Activated B cell treated with CpG ODN at 0.5 μM for 24 hours (primary cell): Measurements from ENCODE around the gene TCTN2. TPM values are rescaled to one million over a fixed set of nuclear protein-coding genes. Genes with fewer than 3 reads are reported as not detected.

Experiments
- ATAC-seq: fragments of 200-7000 bp; cut with Tn5 transposase; one replicate; pipeline ENCODE4 v1.10.0; 2021; ENCODE audit warnings: low read depth, mild to moderate bottlenecking, moderate library complexity
- CTCF ChIA-PET: fragments of 350-600 bp; sonication (Branson Sonifier 250); formaldehyde crosslinking; loops from one replicate; lab custom pipeline; 2021; ENCODE audit warnings: antibody characterized with exemption; lab: Charles Lee
- POLR2A ChIA-PET: fragments of 350-600 bp; sonication (Branson Sonifier 250); formaldehyde crosslinking; loops from one replicate; lab custom pipeline; 2021; ENCODE audit warnings: antibody characterized with exemption; lab: Charles Lee
- DNase-seq: peaks from one replicate; pipeline ENCODE4 v3.0.0; 2022
- H3K27ac Mint-ChIP-seq: one replicate; pipeline ENCODE4 v1.8.0; 2020; ENCODE audit warnings: mixed read lengths
- H3K27me3 Mint-ChIP-seq: one replicate; pipeline ENCODE4 v1.8.0; 2021; ENCODE audit warnings: mixed read lengths
- H3K36me3 Mint-ChIP-seq: one replicate; pipeline ENCODE4 v1.8.0; 2021; ENCODE audit warnings: low read depth, mixed read lengths
- H3K4me1 Mint-ChIP-seq: one replicate; pipeline ENCODE4 v1.8.0; 2021; ENCODE audit warnings: mixed read lengths
- H3K4me3 Mint-ChIP-seq: one replicate; pipeline ENCODE4 v1.8.0; 2020; ENCODE audit warnings: mild to moderate bottlenecking, mixed read lengths
- H3K9me3 Mint-ChIP-seq: one replicate; pipeline ENCODE4 v1.8.0; 2020; ENCODE audit warnings: mixed read lengths
- CTCF ChIP-seq: fragments of 200-600 bp; IDR thresholded peaks from one replicate; pipeline ENCODE4 v1.8.0; 2022; ENCODE audit warnings: antibody characterized with exemption, mild to moderate bottlenecking
- intact Hi-C: fragments of 100-400 bp; cut with micrococcal nuclease; formaldehyde crosslinking; loops from one replicate; pipeline ENCODE4 v1.15.1; 2024
- total RNA-seq: library from RNA; stranded (reverse); gene quantifications from 2 replicates; pipeline ENCODE4 v1.2.3, GENCODE V29; 2022

Gene TCTN2
- total RNA-seq, 1 donor from 2014 or later, result 10.3 TPM

DNA sequence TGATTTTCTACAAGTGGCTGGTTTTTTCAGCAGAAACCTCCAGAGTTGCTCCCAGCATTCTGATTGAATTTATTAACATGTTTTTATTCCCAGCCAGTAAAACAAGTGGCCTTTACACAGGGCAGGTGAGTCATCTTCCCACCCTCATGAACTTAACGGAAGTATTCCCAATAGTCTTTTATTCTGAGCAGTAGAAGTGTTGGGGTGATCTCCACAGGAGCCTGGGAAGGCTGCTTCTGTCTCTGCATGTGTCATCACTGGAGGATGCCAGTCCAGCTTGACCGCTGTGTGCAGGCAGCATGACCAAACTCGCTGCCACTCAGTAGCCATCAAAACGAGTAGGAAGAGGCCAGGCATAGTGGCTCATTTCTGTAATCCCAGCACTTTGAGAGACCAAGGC lies 77.7 kb downstream of the TCTN2 start:
- no peak for ATAC-seq
- CTCF ChIA-PET, result no interaction called here

GRCh38 chr12:123749355-123749754 lies 78.4 kb downstream of the TCTN2 start:
- Mint-ChIP-seq H3K27me3 (no peaks in the 10 kb centered on the region), H3K4me3 (no peak overlapping the region), H3K9me3 (no peaks in the 10 kb centered on the region), H3K27ac (no peak overlapping the region), H3K4me1 (peaks cover 7% of the 10 kb centered on the region), H3K36me3 (peaks cover 78% of the 10 kb centered on the region)
- POLR2A ChIA-PET, result no interaction called here
- intact Hi-C loops, result no loop called here
- ATAC-seq, result no peak
- TF ChIP-seq CTCF, result no peak
- CTCF ChIA-PET, result no interaction called here
- no peak for DNase-seq

More for the DNA sequence above, 77.7 kb downstream of the TCTN2 start:
- DNase-seq, result no peak
- Mint-ChIP-seq H3K4me3 (no peak overlapping the region), H3K9me3 (no peaks in the 10 kb centered on the region), H3K27me3 (no peaks in the 10 kb centered on the region), H3K36me3 (peaks cover 80% of the 10 kb centered on the region), H3K4me1 (peaks cover 13% of the 10 kb centered on the region), H3K27ac (no peak overlapping the region)
- no peak for TF ChIP-seq CTCF
- POLR2A ChIA-PET, result no interaction called here
- intact Hi-C loops, result no loop called here

- CTCF ChIA-PET, result no interaction called here
- H3K9me3 Mint-ChIP-seq, result no peaks in the 10 kb centered on the region
- POLR2A ChIA-PET, result no interaction called here
- H3K36me3 Mint-ChIP-seq, result peaks cover 78% of the 10 kb centered on the region
- DNase-seq, result no peak
- ATAC-seq, result no peak
- no peak overlapping the region for H3K27ac Mint-ChIP-seq
- no peaks in the 10 kb centered on the region for H3K27me3 Mint-ChIP-seq
- H3K4me1 Mint-ChIP-seq, result peaks cover 6% of the 10 kb centered on the region
- TF ChIP-seq CTCF, result no peak
- intact Hi-C loops, result no loop called here
- H3K4me3 Mint-ChIP-seq, result no peak overlapping the region
Observed at GRCh38 chr12:123750159-123750656, 79.3 kb downstream of the TCTN2 start.

DNA sequence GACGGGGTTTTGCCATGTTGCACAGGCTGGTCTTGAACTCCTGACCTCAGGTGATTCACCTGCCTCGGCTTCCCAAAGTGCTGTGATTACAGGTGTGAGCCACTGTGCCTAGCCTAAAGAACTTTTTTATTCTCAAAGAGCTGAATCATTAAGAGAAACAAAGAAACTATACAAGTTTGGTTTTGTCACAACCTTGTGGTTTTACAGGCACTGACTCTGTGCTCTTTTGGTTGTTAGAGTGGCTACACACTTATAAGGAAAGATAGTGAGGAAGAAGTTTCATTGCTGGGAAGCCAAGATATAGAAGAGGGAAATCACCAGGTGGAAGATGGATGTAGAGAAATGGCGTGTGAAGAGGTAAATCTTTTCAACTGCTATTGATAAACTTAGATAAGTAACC lies 81.1 kb downstream of the TCTN2 start:
- Mint-ChIP-seq H3K36me3 (peaks cover 73% of the 10 kb centered on the region), H3K27ac (no peak overlapping the region), H3K27me3 (no peaks in the 10 kb centered on the region), H3K4me3 (no peak overlapping the region), H3K4me1 (peaks cover 6% of the 10 kb centered on the region), H3K9me3 (no peaks in the 10 kb centered on the region)
- CTCF ChIA-PET, result no interaction called here
- intact Hi-C loops, result no loop called here
- DNase-seq, result no peak
- POLR2A ChIA-PET, result no interaction called here
- TF ChIP-seq CTCF, result no peak
- ATAC-seq, result no peak

DNA sequence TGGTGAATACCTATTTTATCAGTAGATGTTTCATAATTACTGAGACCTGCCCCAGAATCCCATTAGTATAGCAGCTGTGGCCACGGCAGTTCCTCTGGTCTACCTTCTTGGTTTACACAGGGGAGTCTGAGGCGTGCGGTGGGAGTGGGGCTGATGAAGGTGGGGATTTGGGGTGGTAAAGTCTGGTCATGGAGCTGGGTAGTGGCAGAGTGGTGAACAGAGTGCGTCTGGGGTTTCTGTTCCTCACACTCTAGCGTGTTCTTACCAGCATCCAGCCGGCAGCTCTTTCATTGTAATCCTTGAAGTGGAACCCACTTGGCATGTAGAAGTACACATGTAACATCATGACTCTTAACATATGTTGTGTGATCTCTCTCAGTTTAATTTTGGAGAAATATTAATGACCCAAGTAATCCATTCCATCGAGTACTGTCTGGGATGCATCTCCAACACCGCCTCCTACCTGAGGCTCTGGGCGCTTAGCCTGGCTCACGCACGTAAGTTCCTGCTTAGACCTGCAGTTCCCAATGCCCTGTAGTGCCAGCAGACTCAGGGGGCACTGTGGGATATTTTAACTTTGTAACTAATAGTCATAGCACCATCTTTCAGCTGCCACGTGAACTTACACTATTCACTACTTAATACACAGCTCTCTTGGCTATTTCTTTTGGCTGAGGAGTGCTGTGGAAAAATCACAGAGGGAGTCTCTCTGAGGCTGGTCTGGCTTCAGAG lies 83.3 kb downstream of the TCTN2 start:
- POLR2A ChIA-PET, result no interaction called here

More for the DNA sequence above, 83.3 kb downstream of the TCTN2 start:
- Mint-ChIP-seq H3K27ac (no peak overlapping the region), H3K4me3 (no peak overlapping the region), H3K4me1 (no peaks in the 10 kb centered on the region), H3K27me3 (no peaks in the 10 kb centered on the region), H3K9me3 (no peaks in the 10 kb centered on the region), H3K36me3 (peaks cover 70% of the 10 kb centered on the region)
- DNase-seq, result no peak
- intact Hi-C loops, result no loop called here
- no peak for ATAC-seq
- CTCF ChIA-PET, result no interaction called here
- TF ChIP-seq CTCF, result no peak
